PC-9 (cell line): Measurements from ENCODE around the gene GRIA1.

Experiments
- CTCF ChIP-seq: fragments of 200-600 bp; sonication (generic); conservative IDR thresholded peaks from 2 replicates; pipeline ENCODE4 v1.6.1; 2017; ENCODE audit warnings: mixed run types, antibody characterized with exemption, mild to moderate bottlenecking, moderate library complexity
- EZH2 ChIP-seq: fragments of 200-600 bp; sonication (generic); IDR thresholded peaks from 2 replicates; pipeline ENCODE4 v1.8.0; 2017; ENCODE audit warnings: antibody characterized with exemption, low read depth

DNA sequence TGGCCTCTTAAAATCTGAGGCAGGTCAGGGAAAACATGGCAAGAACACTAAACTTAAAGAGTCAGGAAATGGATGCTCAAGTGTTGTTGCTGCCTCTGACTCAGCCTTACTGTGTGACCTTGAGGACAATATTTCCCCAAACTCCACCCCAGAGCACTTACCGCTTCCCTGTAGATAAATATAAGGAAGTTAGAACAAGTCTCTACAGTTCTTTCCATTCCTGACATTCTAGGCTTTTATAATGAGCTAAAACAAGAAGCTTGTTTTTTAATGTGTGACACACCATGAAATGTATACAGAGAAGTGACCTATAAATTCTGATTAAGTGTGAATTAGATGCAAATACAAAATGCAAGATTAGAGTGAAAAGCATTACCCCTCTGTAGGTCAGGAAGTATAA, 129.3 kb downstream of the GRIA1 start:
- TF ChIP-seq CTCF (no peak), EZH2 (no peak)
